Left forelimb (tissue), 1 donor: ENCODE results near the gene UBE2O.

Experiments used
- DNase-seq: peaks from one replicate; pipeline ENCODE4 v3.0.0-alpha.2; 2018; ENCODE audit warnings: low spot score

UBE2O gene

DNA sequence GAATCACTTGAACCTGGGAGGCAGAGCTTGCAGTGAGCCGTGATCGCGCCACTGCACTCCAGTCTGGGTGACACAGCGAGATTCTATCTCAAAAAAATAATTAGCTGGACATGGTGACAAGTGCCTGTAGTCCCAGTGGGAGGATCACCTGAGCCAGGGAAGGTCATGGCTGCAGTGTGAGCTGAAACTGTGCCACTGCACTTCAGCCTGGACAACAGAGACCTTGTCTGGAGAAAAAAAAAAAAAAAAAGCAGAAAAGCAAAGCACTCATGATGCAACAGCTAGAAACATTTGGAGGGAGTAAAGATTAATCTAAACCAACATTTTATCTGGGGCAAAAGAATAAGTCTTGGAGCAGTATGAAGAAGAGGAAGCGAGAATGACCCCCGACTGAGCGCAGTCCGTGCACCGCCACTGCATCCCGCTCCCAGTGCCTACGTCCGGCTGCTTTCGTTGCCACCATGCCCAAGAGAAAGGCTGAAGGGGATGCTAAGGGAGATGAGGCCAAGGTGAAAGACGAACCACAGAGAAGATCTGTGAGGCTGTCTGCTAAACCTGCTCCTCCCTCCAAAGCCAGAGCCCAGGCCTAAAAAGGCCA is 107.5 kb downstream of the UBE2O start:
- DNase-seq, result no peak

DNA sequence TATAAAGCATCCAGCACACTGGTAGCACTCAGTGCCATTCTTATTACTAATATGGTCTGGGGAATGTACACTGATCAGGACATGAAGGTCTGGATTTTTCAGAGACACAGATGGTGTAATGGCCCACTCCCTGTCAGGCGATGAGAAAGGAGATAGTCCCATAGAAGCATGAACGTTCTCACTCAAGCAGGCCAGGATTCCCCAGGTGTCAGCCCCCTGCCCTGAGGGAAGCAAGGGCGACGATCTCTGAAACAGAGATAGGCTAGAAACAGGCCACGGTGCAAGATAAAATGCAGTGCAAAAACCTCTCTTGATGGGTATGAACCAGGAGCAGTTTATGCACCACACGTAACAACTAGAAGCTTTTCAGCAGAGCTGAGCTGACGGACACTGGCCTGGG is 109.8 kb downstream of the UBE2O start:
- DNase-seq, result no peak

DNA sequence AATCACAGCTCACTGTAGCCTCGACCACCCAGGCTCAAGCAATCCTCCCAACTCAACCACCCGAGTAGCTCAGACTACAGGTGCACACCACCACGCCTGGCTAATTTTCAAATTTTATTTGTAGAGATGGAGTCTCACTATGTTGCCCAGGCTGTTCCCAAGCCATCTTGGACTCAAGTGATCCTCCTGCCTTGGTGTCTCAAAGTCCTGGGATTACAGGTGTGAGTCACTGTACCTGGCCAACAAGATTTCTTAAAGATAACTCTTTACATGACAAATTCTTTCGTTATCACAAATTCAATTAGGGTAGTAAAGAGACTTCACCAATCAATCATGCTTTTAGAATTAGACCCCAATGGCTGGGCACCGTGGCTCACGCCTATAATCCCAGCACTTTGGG is 111.7 kb downstream of the UBE2O start:
- DNase-seq, result no peak
